Measurements from ENCODE around the gene KCNH5. TPM values are rescaled to one million over a fixed set of nuclear protein-coding genes. Genes with fewer than 3 reads are reported as not detected.

Gene KCNH5
- total RNA-seq, 1 experiment from 2014 or later, result 1.4 TPM

- TF ChIP-seq FOXP4 (CRISPR knock-in tag; IDR thresholded peaks at IDR 0.05) (no peak), TP53 (CRISPR knock-in tag; IDR thresholded peaks at IDR 0.05) (no peak), ZNF416 (CRISPR knock-in tag; IDR thresholded peaks at IDR 0.05) (no peak), HMGXB4 (CRISPR knock-in tag; IDR thresholded peaks at IDR 0.05) (no peak), NFYB (CRISPR knock-in tag; conservative IDR thresholded peaks at IDR 0.05; ENCODE audit: low read depth) (no peak), ZNF512 (CRISPR knock-in tag; IDR thresholded peaks at IDR 0.05; ENCODE audit: borderline replicate concordance) (no peak), KAT7 (CRISPR knock-in tag; IDR thresholded peaks at IDR 0.05; ENCODE audit: borderline replicate concordance) (no peak)
- TF ChIP-seq, protein P1, sequence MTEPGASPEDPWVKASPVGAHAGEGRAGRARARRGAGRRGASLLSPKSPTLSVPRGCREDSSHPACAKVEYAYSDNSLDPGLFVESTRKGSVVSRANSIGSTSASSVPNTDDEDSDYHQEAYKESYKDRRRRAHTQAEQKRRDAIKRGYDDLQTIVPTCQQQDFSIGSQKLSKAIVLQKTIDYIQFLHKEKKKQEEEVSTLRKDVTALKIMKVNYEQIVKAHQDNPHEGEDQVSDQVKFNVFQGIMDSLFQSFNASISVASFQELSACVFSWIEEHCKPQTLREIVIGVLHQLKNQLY (CRISPR knock-in tag; IDR thresholded peaks at IDR 0.05), result no peak
- TF ChIP-seq, protein P2, sequence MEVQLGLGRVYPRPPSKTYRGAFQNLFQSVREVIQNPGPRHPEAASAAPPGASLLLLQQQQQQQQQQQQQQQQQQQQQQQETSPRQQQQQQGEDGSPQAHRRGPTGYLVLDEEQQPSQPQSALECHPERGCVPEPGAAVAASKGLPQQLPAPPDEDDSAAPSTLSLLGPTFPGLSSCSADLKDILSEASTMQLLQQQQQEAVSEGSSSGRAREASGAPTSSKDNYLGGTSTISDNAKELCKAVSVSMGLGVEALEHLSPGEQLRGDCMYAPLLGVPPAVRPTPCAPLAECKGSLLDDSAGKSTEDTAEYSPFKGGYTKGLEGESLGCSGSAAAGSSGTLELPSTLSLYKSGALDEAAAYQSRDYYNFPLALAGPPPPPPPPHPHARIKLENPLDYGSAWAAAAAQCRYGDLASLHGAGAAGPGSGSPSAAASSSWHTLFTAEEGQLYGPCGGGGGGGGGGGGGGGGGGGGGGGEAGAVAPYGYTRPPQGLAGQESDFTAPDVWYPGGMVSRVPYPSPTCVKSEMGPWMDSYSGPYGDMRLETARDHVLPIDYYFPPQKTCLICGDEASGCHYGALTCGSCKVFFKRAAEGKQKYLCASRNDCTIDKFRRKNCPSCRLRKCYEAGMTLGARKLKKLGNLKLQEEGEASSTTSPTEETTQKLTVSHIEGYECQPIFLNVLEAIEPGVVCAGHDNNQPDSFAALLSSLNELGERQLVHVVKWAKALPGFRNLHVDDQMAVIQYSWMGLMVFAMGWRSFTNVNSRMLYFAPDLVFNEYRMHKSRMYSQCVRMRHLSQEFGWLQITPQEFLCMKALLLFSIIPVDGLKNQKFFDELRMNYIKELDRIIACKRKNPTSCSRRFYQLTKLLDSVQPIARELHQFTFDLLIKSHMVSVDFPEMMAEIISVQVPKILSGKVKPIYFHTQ (CRISPR knock-in tag; IDR thresholded peaks at IDR 0.05), result no peak
- TF ChIP-seq, protein P3, sequence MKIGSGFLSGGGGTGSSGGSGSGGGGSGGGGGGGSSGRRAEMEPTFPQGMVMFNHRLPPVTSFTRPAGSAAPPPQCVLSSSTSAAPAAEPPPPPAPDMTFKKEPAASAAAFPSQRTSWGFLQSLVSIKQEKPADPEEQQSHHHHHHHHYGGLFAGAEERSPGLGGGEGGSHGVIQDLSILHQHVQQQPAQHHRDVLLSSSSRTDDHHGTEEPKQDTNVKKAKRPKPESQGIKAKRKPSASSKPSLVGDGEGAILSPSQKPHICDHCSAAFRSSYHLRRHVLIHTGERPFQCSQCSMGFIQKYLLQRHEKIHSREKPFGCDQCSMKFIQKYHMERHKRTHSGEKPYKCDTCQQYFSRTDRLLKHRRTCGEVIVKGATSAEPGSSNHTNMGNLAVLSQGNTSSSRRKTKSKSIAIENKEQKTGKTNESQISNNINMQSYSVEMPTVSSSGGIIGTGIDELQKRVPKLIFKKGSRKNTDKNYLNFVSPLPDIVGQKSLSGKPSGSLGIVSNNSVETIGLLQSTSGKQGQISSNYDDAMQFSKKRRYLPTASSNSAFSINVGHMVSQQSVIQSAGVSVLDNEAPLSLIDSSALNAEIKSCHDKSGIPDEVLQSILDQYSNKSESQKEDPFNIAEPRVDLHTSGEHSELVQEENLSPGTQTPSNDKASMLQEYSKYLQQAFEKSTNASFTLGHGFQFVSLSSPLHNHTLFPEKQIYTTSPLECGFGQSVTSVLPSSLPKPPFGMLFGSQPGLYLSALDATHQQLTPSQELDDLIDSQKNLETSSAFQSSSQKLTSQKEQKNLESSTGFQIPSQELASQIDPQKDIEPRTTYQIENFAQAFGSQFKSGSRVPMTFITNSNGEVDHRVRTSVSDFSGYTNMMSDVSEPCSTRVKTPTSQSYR (CRISPR knock-in tag; IDR thresholded peaks at IDR 0.05), result no peak
- TF ChIP-seq, protein P4, sequence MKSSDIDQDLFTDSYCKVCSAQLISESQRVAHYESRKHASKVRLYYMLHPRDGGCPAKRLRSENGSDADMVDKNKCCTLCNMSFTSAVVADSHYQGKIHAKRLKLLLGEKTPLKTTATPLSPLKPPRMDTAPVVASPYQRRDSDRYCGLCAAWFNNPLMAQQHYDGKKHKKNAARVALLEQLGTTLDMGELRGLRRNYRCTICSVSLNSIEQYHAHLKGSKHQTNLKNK (CRISPR knock-in tag; IDR thresholded peaks at IDR 0.05), result no peak
- TF ChIP-seq, protein P5, sequence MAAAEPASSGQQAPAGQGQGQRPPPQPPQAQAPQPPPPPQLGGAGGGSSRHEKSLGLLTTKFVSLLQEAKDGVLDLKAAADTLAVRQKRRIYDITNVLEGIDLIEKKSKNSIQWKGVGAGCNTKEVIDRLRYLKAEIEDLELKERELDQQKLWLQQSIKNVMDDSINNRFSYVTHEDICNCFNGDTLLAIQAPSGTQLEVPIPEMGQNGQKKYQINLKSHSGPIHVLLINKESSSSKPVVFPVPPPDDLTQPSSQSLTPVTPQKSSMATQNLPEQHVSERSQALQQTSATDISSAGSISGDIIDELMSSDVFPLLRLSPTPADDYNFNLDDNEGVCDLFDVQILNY (CRISPR knock-in tag; IDR thresholded peaks at IDR 0.05), result no peak
Observed at GRCh38 chr14:62956413-62956812, 88.8 kb downstream of the KCNH5 start (continued).

GRCh38 chr14:62954165-62954564 lies 91.1 kb downstream of the KCNH5 start:
- POLR2A ChIA-PET, result no interaction called here
- H3K9me3 Mint-ChIP-seq, result no peaks in the 10 kb centered on the region
- H3K4me1 Mint-ChIP-seq, result no peaks in the 10 kb centered on the region
- no peaks in the 10 kb centered on the region for H3K36me3 Mint-ChIP-seq
- H3K27me3 Mint-ChIP-seq (ENCODE audit: low read depth), result no peaks in the 10 kb centered on the region
- no peak for ATAC-seq
- CTCF ChIA-PET, result no interaction called here
- H3K4me3 Mint-ChIP-seq, result no peak overlapping the region
- no peak overlapping the region for H3K27ac Mint-ChIP-seq
- TF ChIP-seq, protein P6, sequence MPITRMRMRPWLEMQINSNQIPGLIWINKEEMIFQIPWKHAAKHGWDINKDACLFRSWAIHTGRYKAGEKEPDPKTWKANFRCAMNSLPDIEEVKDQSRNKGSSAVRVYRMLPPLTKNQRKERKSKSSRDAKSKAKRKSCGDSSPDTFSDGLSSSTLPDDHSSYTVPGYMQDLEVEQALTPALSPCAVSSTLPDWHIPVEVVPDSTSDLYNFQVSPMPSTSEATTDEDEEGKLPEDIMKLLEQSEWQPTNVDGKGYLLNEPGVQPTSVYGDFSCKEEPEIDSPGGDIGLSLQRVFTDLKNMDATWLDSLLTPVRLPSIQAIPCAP (CRISPR knock-in tag; IDR thresholded peaks at IDR 0.05), result no peak
- TF ChIP-seq ZNF121 (CRISPR knock-in tag; IDR thresholded peaks at IDR 0.05) (no peak), MXD4 (CRISPR knock-in tag; IDR thresholded peaks at IDR 0.05; ENCODE audit: borderline replicate concordance) (no peak), NFYB (CRISPR knock-in tag; conservative IDR thresholded peaks at IDR 0.05; ENCODE audit: low read depth) (no peak), HMGXB4 (CRISPR knock-in tag; IDR thresholded peaks at IDR 0.05) (no peak), ZNF219 (CRISPR knock-in tag; IDR thresholded peaks at IDR 0.05; ENCODE audit: borderline replicate concordance) (no peak)
- no peak for DNase-seq (ENCODE audit: low spot score)
